Activated CD4-positive, alpha-beta memory T cell treated with anti-CD3 and anti-CD28 coated beads, Interleukin-2, amount 10 ng/mL, durations not matched to agents 7 days and 5 days (primary cell): Measurements from ENCODE around the gene PRR3. TPM values are rescaled to one million over a fixed set of nuclear protein-coding genes. Genes with fewer than 3 reads are reported as not detected.

Experiments used
- CTCF ChIA-PET: fragments of 350-600 bp; sonication (Branson Sonifier 250); formaldehyde crosslinking; loops from one replicate; lab custom pipeline; 2021; ENCODE audit warnings: antibody characterized with exemption, inconsistent platforms; lab: Charles Lee
- POLR2A ChIA-PET: fragments of 350-600 bp; sonication (Branson Sonifier 250); formaldehyde crosslinking; loops from one replicate; lab custom pipeline; 2021; ENCODE audit warnings: antibody characterized with exemption; lab: Charles Lee
- DNase-seq: peaks from one replicate; pipeline ENCODE4 v3.0.0-alpha.2; 2020
- H3K27ac Mint-ChIP-seq: one replicate; pipeline ENCODE4 v1.8.0; 2021; ENCODE audit warnings: mild to moderate bottlenecking, mixed read lengths
- H3K27me3 Mint-ChIP-seq: one replicate; pipeline ENCODE4 v1.8.0; 2021; ENCODE audit warnings: mixed read lengths
- H3K36me3 Mint-ChIP-seq: one replicate; pipeline ENCODE4 v1.8.0; 2021; ENCODE audit warnings: low read depth, mixed read lengths
- H3K4me1 Mint-ChIP-seq: one replicate; pipeline ENCODE4 v1.8.0; 2021; ENCODE audit warnings: mixed read lengths
- H3K4me3 Mint-ChIP-seq: one replicate; pipeline ENCODE4 v1.8.0; 2021; ENCODE audit warnings: mild to moderate bottlenecking, mixed read lengths
- H3K9me3 Mint-ChIP-seq: one replicate; pipeline ENCODE4 v1.8.0; 2021; ENCODE audit warnings: mixed read lengths
- total RNA-seq, 2 experiments: library from RNA; stranded (reverse); gene quantifications; one replicate each; pipeline ENCODE4 v1.2.3, GENCODE V29; 2021

PRR3 gene
- total RNA-seq, 2 experiments from 2014 or later: 15.3 TPM

DNA sequence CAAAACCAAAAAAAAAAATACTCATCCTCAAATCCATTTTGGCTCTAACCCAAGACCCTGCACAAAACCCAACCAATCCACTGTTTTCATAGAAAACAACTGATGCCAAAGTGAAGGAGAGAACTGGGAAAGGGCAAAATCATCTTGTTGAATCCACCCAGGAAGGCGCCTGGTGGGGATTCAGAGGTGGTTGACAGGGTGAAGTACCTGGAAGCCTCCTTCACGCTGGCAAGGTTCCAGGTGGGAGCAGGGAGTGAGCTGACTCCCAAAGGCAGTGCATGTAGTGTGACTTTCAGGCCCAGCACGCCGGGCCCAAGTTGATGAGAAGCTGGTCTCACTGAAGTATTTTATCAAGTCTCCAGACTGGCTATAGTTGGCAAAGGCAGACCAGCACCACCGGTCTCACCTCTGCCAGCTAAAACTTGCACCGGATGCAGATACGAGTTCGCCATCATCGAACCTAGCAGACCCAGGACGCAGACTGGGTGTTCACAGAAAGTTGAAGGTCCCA lies 43.4 kb downstream of the PRR3 start:
- ChIA-PET CTCF (interaction anchor here (2.1 kb wide), 1 partner anchor 131 kb away, joined by 6 read pairs; no protein-coding TSS in a partner anchor), POLR2A (interaction anchor here (0.6 to 8.9 kb wide), 11 partner anchors 10 to 136 kb away, joined by 3 to 97 read pairs (median 4); partner anchors contain the start of genes ABCF1, DHX16, MRPS18B and PPP1R10)
- DNase-seq: no peak
- H3K27ac Mint-ChIP-seq: no peak overlapping the region
- H3K9me3 Mint-ChIP-seq: no peaks in the 10 kb centered on the region
- no peak overlapping the region for H3K4me3 Mint-ChIP-seq
- H3K4me1 Mint-ChIP-seq: peaks cover 22% of the 10 kb centered on the region
- H3K36me3 Mint-ChIP-seq: peaks cover 63% of the 10 kb centered on the region
- no peaks in the 10 kb centered on the region for H3K27me3 Mint-ChIP-seq

- ChIA-PET CTCF (no interaction called here), POLR2A (interaction anchor here (1.0 to 8.9 kb wide), 7 partner anchors 9 to 60 kb away, joined by 3 to 97 read pairs (median 7); partner anchors contain the start of genes MRPS18B and PPP1R10)
- H3K4me3 Mint-ChIP-seq: no peak overlapping the region
- H3K27ac Mint-ChIP-seq: peak overlapping the region; percentile 10
- no peaks in the 10 kb centered on the region for H3K9me3 Mint-ChIP-seq
- H3K36me3 Mint-ChIP-seq: peaks cover 71% of the 10 kb centered on the region
- no peak for DNase-seq
- peaks cover 25% of the 10 kb centered on the region for H3K4me1 Mint-ChIP-seq
- no peaks in the 10 kb centered on the region for H3K27me3 Mint-ChIP-seq
These were observed 44.3 kb downstream of the PRR3 start for GRCh38 chr6:30601436-30601814.

GRCh38 chr6:30601815-30602641 lies 44.9 kb downstream of the PRR3 start:
- Mint-ChIP-seq H3K9me3 (no peaks in the 10 kb centered on the region), H3K4me3 (no peak overlapping the region), H3K36me3 (peaks cover 73% of the 10 kb centered on the region), H3K27me3 (no peaks in the 10 kb centered on the region), H3K4me1 (peaks cover 27% of the 10 kb centered on the region), H3K27ac (no peak overlapping the region)
- ChIA-PET POLR2A (interaction anchor here (1.0 to 8.9 kb wide), 5 partner anchors 9 to 20 kb away, joined by 3 to 97 read pairs (median 8); partner anchors contain the start of genes MRPS18B and PPP1R10), CTCF (no interaction called here)
- DNase-seq: no peak

GRCh38 chr6:30603961-30604360 lies 46.9 kb downstream of the PRR3 start:
- no peaks in the 10 kb centered on the region for H3K9me3 Mint-ChIP-seq
- no peak overlapping the region for H3K4me3 Mint-ChIP-seq
- peaks cover 32% of the 10 kb centered on the region for H3K4me1 Mint-ChIP-seq
- H3K27me3 Mint-ChIP-seq: no peaks in the 10 kb centered on the region
- DNase-seq: no peak
- POLR2A ChIA-PET: interaction anchor here (1.2 to 1.7 kb wide), 2 partner anchors 14 to 47 kb away, joined by 4 to 6 read pairs; partner anchors contain the start of genes MRPS18B and PRR3
- CTCF ChIA-PET: interaction anchor here (1.0 kb wide), 1 partner anchor 68 kb away, joined by 3 read pairs; the partner anchor contains the start of gene DHX16
- H3K27ac Mint-ChIP-seq: no peak overlapping the region
- peaks cover 85% of the 10 kb centered on the region for H3K36me3 Mint-ChIP-seq

- no peaks in the 10 kb centered on the region for H3K9me3 Mint-ChIP-seq
- H3K36me3 Mint-ChIP-seq: peaks cover 84% of the 10 kb centered on the region
- POLR2A ChIA-PET: interaction anchor here (1.0 to 2.0 kb wide), 8 partner anchors 9 to 126 kb away, joined by 3 to 8 read pairs (median 5); partner anchors contain the start of genes ABCF1 and PRR3
These were observed 53.0 kb downstream of the PRR3 start for GRCh38 chr6:30610065-30610464.

GRCh38 chr6:30611150-30611855 lies 54.2 kb downstream of the PRR3 start:
- H3K9me3 Mint-ChIP-seq: no peaks in the 10 kb centered on the region
- CTCF ChIA-PET: interaction anchor here (0.7 to 2.7 kb wide), 5 partner anchors 14 to 127 kb away, joined by 3 to 14 read pairs (median 7); no protein-coding TSS in a partner anchor
- peaks cover 67% of the 10 kb centered on the region for H3K4me1 Mint-ChIP-seq
- POLR2A ChIA-PET: interaction anchor here (1.0 to 4.8 kb wide), 7 partner anchors 10 to 108 kb away, joined by 3 to 97 read pairs (median 6); partner anchors contain the start of genes ABCF1 and PRR3
- H3K27ac Mint-ChIP-seq: peak overlapping the region; percentile 24
- no peak for DNase-seq
- H3K27me3 Mint-ChIP-seq: no peaks in the 10 kb centered on the region
- H3K4me3 Mint-ChIP-seq: no peak overlapping the region
- peaks cover 84% of the 10 kb centered on the region for H3K36me3 Mint-ChIP-seq

More at GRCh38 chr6:30610065-30610464, 53.0 kb downstream of the PRR3 start:
- no peak overlapping the region for H3K4me3 Mint-ChIP-seq
- no peak overlapping the region for H3K27ac Mint-ChIP-seq
- no peaks in the 10 kb centered on the region for H3K27me3 Mint-ChIP-seq
- CTCF ChIA-PET: interaction anchor here (0.9 to 1.9 kb wide), 4 partner anchors 13 to 126 kb away, joined by 4 to 9 read pairs (median 6); no protein-coding TSS in a partner anchor
- DNase-seq: no peak
- H3K4me1 Mint-ChIP-seq: peaks cover 70% of the 10 kb centered on the region

DNA sequence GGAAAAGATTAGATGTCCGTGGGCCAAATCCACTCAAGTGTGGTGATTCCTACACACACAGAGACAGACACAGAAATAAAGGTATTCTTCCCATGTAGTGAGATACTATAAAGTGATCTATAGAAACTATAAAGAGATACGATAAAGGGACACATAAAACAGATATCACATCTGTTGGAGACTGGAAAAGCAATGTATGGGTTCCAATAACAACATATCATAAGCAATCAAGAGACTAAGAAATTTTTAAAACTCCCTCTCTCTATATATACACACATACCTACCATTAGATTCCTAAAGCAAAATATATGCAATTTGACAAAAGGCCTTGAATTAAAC lies 54.7 kb downstream of the PRR3 start:
- H3K9me3 Mint-ChIP-seq: no peaks in the 10 kb centered on the region
- H3K4me3 Mint-ChIP-seq: no peak overlapping the region
- H3K4me1 Mint-ChIP-seq: peaks cover 65% of the 10 kb centered on the region
- peaks cover 84% of the 10 kb centered on the region for H3K36me3 Mint-ChIP-seq
- no peak overlapping the region for H3K27ac Mint-ChIP-seq
- DNase-seq: no peak
- CTCF ChIA-PET: interaction anchor here (0.7 to 4.2 kb wide), 6 partner anchors 14 to 130 kb away, joined by 3 to 37 read pairs (median 16); no protein-coding TSS in a partner anchor
- H3K27me3 Mint-ChIP-seq: no peaks in the 10 kb centered on the region
- POLR2A ChIA-PET: interaction anchor here (0.9 to 4.8 kb wide), 3 partner anchors 14 to 118 kb away, joined by 3 to 97 read pairs (median 87); partner anchors contain the start of gene TUBB

- H3K4me3 Mint-ChIP-seq: no peak overlapping the region
These were observed 55.1 kb downstream of the PRR3 start for GRCh38 chr6:30612213-30612612.

DNA sequence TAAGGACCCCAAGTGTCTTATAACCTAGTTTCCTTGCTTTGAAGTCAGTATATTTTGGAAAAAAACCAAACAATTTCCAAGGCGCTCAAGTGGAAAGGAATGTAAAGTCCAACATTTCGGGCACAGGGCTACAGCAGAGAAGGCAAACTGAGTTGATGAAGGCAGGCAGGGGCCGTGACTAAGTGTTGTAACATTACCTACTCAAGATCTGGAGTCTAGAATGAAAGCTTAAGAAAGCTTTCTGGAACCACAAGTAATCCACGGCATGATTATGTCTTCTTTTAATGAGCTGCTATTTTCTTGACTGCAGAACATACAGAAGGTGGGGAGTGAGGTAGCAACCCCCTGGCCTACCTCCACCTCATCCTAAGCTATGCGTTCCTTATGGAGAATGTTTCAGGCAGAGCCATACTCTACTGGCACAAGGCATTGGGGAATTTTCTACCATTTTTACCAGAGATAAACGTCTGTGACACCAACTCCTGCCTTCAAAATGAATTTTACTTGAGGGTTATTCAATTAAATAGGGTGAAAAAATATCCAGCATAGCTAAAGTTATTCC lies 55.7 kb downstream of the PRR3 start:
- Mint-ChIP-seq H3K36me3 (peaks cover 84% of the 10 kb centered on the region), H3K4me3 (no peak overlapping the region)

More at GRCh38 chr6:30612213-30612612, 55.1 kb downstream of the PRR3 start:
- DNase-seq: no peak
- ChIA-PET POLR2A (interaction anchor here (0.9 to 4.8 kb wide), 10 partner anchors 14 to 130 kb away, joined by 3 to 97 read pairs (median 6); partner anchors contain the start of genes ABCF1, C6orf136, GNL1 and PRR3), CTCF (interaction anchor here (0.7 to 4.2 kb wide), 9 partner anchors 14 to 130 kb away, joined by 3 to 37 read pairs (median 10); no protein-coding TSS in a partner anchor)
- peaks cover 65% of the 10 kb centered on the region for H3K4me1 Mint-ChIP-seq
- no peaks in the 10 kb centered on the region for H3K27me3 Mint-ChIP-seq
- H3K36me3 Mint-ChIP-seq: peaks cover 88% of the 10 kb centered on the region
- H3K9me3 Mint-ChIP-seq: no peaks in the 10 kb centered on the region
- no peak overlapping the region for H3K27ac Mint-ChIP-seq

More for the DNA sequence above, 55.7 kb downstream of the PRR3 start:
- no peaks in the 10 kb centered on the region for H3K9me3 Mint-ChIP-seq
- ChIA-PET POLR2A (interaction anchor here (0.8 to 4.8 kb wide), 20 partner anchors 15 to 400 kb away, joined by 3 to 97 read pairs (median 4); partner anchors contain the start of genes ABCF1, C6orf136, GNL1 and MDC1), CTCF (interaction anchor here (1.2 to 4.2 kb wide), 11 partner anchors 15 to 131 kb away, joined by 3 to 37 read pairs (median 5); partner anchors contain the start of genes DHX16 and FLOT1)
- no peak for DNase-seq
- peak overlapping the region; percentile 73 for H3K27ac Mint-ChIP-seq
- no peaks in the 10 kb centered on the region for H3K27me3 Mint-ChIP-seq
- H3K4me1 Mint-ChIP-seq: peaks cover 61% of the 10 kb centered on the region
